HepG2 (cell line): ENCODE results near the gene IFT57. TPM values are rescaled to one million over a fixed set of nuclear protein-coding genes. Genes with fewer than 3 reads are reported as not detected.

Experiments used
- ATAC-seq: fragments of 200-7000 bp; cut with Tn5 transposase; 3 replicates; pipeline ENCODE4 v1.9.1; 2020; ENCODE audit warnings: mild to moderate bottlenecking, moderate library complexity
- BruUV-seq: library from RNA; stranded (reverse); fragments of 400-500 nt; replicated peaks from 2 replicates; lab custom pipeline; 2021; lab: Mats Ljungman, UMichigan
- CTCF ChIA-PET: fragments of 300-600 bp; formaldehyde crosslinking; extraction: SDS; loops from one replicate; lab custom pipeline; 2021; ENCODE audit warnings: low total read pairs, inconsistent platforms, low intra/inter-chr PET ratio; lab: Yijun Ruan, JAX
- POLR2A ChIA-PET: fragments of 350-600 bp; sonication (Branson Sonifier 250); formaldehyde crosslinking; loops from one replicate; lab custom pipeline; 2020; ENCODE audit warnings: antibody characterized with exemption, inconsistent platforms; lab: Yijun Ruan, JAX
- DNase-seq: peaks from one replicate; pipeline ENCODE4 v3.0.0-alpha.2; 2015; ENCODE audit warnings: low spot score
- FAIRE-seq: peaks from 3 replicates; lab custom pipeline; 2011; peaks lifted over from hg19 to GRCh38; lab: Jason Lieb, UNC
- H2AFZ ChIP-seq: one replicate; pipeline ENCODE4 v1.6.1; 2011; ENCODE audit warnings: low read length, inconsistent platforms
- H3K27ac ChIP-seq: fragments of 300-600 bp; 3 replicates; pipeline ENCODE4 v1.8.0; 2011; ENCODE audit warnings: mixed run types, mild to moderate bottlenecking, mixed read lengths, low read length, inconsistent platforms; ENCODE audit not compliant: insufficient read depth; ENCODE audit errors: extremely low read length
- H3K27me3 ChIP-seq, 2 experiments: fragments of 200-600 bp in 1 of 2; 2 replicates in 1 of 2; 3 replicates in 1 of 2; pipeline versions ENCODE4 v1.6.0 to v1.8.0; 2011; ENCODE audit warnings: low read length in 2 of 2, mild to moderate bottlenecking in 2 of 2, moderate library complexity in 2 of 2, inconsistent platforms in 1 of 2; ENCODE audit not compliant: insufficient read depth in 2 of 2, control insufficient read depth in 1 of 2
- H3K36me3 ChIP-seq, 2 experiments: fragments of 200-600 bp in 1 of 2; replicated peaks in 1 of 2; 2 replicates in 1 of 2; 3 replicates in 1 of 2; pipeline versions ENCODE4 v1.5.1 to v1.8.0; 2011; ENCODE audit warnings: low read length in 2 of 2, inconsistent platforms in 1 of 2; ENCODE audit not compliant: insufficient read depth in 2 of 2, control insufficient read depth in 1 of 2
- H3K4me1 ChIP-seq: 2 replicates; pipeline ENCODE4 v1.5.1; 2012; ENCODE audit warnings: low read length, inconsistent platforms; ENCODE audit not compliant: insufficient read depth
- H3K4me2 ChIP-seq: 2 replicates; pipeline ENCODE4 v1.6.0; 2011; ENCODE audit warnings: low read depth, low read length, inconsistent platforms
- H3K4me3 ChIP-seq, 3 experiments: fragments of 200-600 bp in 1 of 3; sonication (generic), shearing (Covaris generic) in 1 of 3; replicated peaks in 1 of 3; 2 replicates each; pipeline ENCODE4 v1.5.1; 2011 to 2016; ENCODE audit warnings: low read length in 3 of 3, inconsistent platforms in 2 of 3, low read depth in 2 of 3, mild to moderate bottlenecking in 2 of 3, control low read depth in 1 of 3, mixed read lengths in 1 of 3; ENCODE audit not compliant: insufficient read depth in 1 of 3
- H3K79me2 ChIP-seq: one replicate; pipeline ENCODE4 v1.6.1; 2011; ENCODE audit warnings: low read length, inconsistent platforms; ENCODE audit not compliant: insufficient read depth
- H3K9ac ChIP-seq: 2 replicates; pipeline ENCODE4 v1.6.0; 2011; ENCODE audit warnings: mild to moderate bottlenecking, low read depth, low read length, inconsistent platforms; ENCODE audit not compliant: insufficient read depth
- H3K9me3 ChIP-seq: 2 replicates; pipeline ENCODE4 v1.5.1; 2012; ENCODE audit warnings: mild to moderate bottlenecking, low read length
- H4K20me1 ChIP-seq: 2 replicates; pipeline ENCODE4 v1.6.0; 2011; ENCODE audit warnings: inconsistent platforms, mild to moderate bottlenecking, low read length, moderate library complexity; ENCODE audit not compliant: insufficient read depth
- CBX1 ChIP-seq: IDR thresholded peaks from one replicate; pipeline ENCODE4 v1.6.1; 2016; ENCODE audit warnings: antibody characterized with exemption, low read depth
- ETV6 ChIP-seq: sonication (generic); formaldehyde crosslinking; conservative IDR thresholded peaks from 2 replicates; pipeline ENCODE4 v1.4.0; 2020; ENCODE audit warnings: missing genetic modification reagents
- HMG20B ChIP-seq: conservative IDR thresholded peaks from 2 replicates; pipeline ENCODE4 v1.6.1; 2016; ENCODE audit warnings: missing genetic modification reagents, missing compliant biosample characterization
- NBN ChIP-seq: fragments of 450-650 bp; conservative IDR thresholded peaks from 2 replicates; pipeline ENCODE4 v1.6.1; 2017
- NFKBIZ ChIP-seq: IDR thresholded peaks from 2 replicates; pipeline ENCODE4 v1.6.1; 2018; ENCODE audit warnings: missing genetic modification reagents, missing compliant biosample characterization
- PRPF4 ChIP-seq: fragments of 200-400 bp; formaldehyde crosslinking; IDR thresholded peaks from 2 replicates; pipeline ENCODE4 v1.6.1; 2016; ENCODE audit warnings: low read length, low read depth; ENCODE audit not compliant: poor library complexity, severe bottlenecking
- STAT6 ChIP-seq: sonication (generic); formaldehyde crosslinking; IDR thresholded peaks from 2 replicates; pipeline ENCODE4 v1.4.0; 2020; ENCODE audit warnings: missing genetic modification reagents, mild to moderate bottlenecking, borderline replicate concordance
- YEATS4 ChIP-seq: sonication (generic); formaldehyde crosslinking; IDR thresholded peaks from 2 replicates; pipeline ENCODE4 v1.4.0; 2020; ENCODE audit warnings: missing genetic modification reagents, borderline replicate concordance
- ZBTB14 ChIP-seq: sonication (generic); formaldehyde crosslinking; IDR thresholded peaks from 2 replicates; pipeline ENCODE4 v1.4.0; 2020; ENCODE audit warnings: missing genetic modification reagents
- ZNF18 ChIP-seq: sonication (generic); formaldehyde crosslinking; IDR thresholded peaks from 2 replicates; pipeline ENCODE4 v1.8.0; 2022; ENCODE audit warnings: mild to moderate bottlenecking, missing genetic modification reagents; ENCODE audit not compliant: insufficient replicate concordance
- ZNF251 ChIP-seq: sonication (generic); formaldehyde crosslinking; IDR thresholded peaks from 2 replicates; pipeline ENCODE4 v1.9.0; 2021; ENCODE audit warnings: mild to moderate bottlenecking, missing genetic modification reagents
- ZNF282 ChIP-seq: fragments of 450-650 bp; IDR thresholded peaks from 2 replicates; pipeline ENCODE4 v1.6.1; 2018; ENCODE audit not compliant: partially characterized antibody
- ZNF451 ChIP-seq: sonication (generic); formaldehyde crosslinking; IDR thresholded peaks from 2 replicates; pipeline ENCODE4 v1.5.0; 2020; ENCODE audit warnings: mild to moderate bottlenecking, missing genetic modification reagents
- ZNF550 ChIP-seq: sonication (generic); formaldehyde crosslinking; IDR thresholded peaks from 2 replicates; pipeline ENCODE4 v1.4.0; 2020; ENCODE audit warnings: mild to moderate bottlenecking, missing genetic modification reagents, borderline replicate concordance
- ZNF644 ChIP-seq: IDR thresholded peaks from 2 replicates; pipeline ENCODE4 v1.6.1; 2016; ENCODE audit warnings: low read depth
- ZNF770 ChIP-seq: sonication (generic); formaldehyde crosslinking; IDR thresholded peaks from 2 replicates; pipeline ENCODE4 v1.5.0; 2020; ENCODE audit warnings: mild to moderate bottlenecking, missing genetic modification reagents
- ZUFSP ChIP-seq: sonication (generic); formaldehyde crosslinking; IDR thresholded peaks from 2 replicates; pipeline ENCODE4 v1.9.0; 2021; ENCODE audit warnings: missing genetic modification reagents, mild to moderate bottlenecking, borderline replicate concordance
- WGBS: methylation state at CpG from one replicate; pipeline ENCODE4 v1.1.6; 2017; ENCODE audit warnings: low lambda C conversion rate; 5-methylcytosine and 5-hydroxymethylcytosine counted together
- in situ Hi-C: cut with HindIII; loops from 2 replicates; pipeline ENCODE4 v1.10.0; 2017; ENCODE audit warnings: low pct_unique_long_range_greater_than_20kb; ENCODE audit not compliant: extremely low pct_ligation_motif_present
- intact Hi-C: fragments of 100-400 bp; cut with micrococcal nuclease; formaldehyde crosslinking; loops from one replicate; pipeline ENCODE4 v1.10.0; 2022; ENCODE audit not compliant: unreplicated experiment
- polyA plus RNA-seq, 8 experiments: library from polyadenylated mRNA; depleted of rRNA in 3 of 8; stranded (reverse) in 7 of 8; unstranded in 1 of 8; fragments of >200 nt; fragmentation: Illumina TruSeq in 4 of 8; extraction: Trizol in 4 of 8; gene quantifications; 2 replicates each; pipeline versions ENCODE4 v1.2.1 to v1.2.3, GENCODE V29; 2011 to 2016; ENCODE audit warnings: low read depth in 4 of 8, missing spikeins in 1 of 8, mixed read lengths in 1 of 8; ENCODE audit not compliant: insufficient read depth in 1 of 8
- total RNA-seq, 5 experiments: library from RNA; depleted of rRNA; stranded (reverse); fragments of >200 nt; fragmentation: Illumina TruSeq; extraction: Trizol; gene quantifications; 2 replicates each; pipeline ENCODE4 v1.2.3, GENCODE V29; 2016; ENCODE audit warnings: low read depth in 1 of 5

Gene IFT57
- total and polyA plus RNA-seq, 2 of the 13 experiments (the other 11 are each of a cell fraction or from before 2014, with no cell fraction given) = 5.5 to 14.5 TPM

GRCh38 chr3:108250626-108251025 lies 28.4 kb upstream of the IFT57 start:
- Histone ChIP-seq H2AFZ (no peak overlapping the region), H3K4me1 (no peaks in the 10 kb centered on the region), H3K27me3 (no peaks in the 10 kb centered on the region), H3K9ac (no peak overlapping the region), H3K4me3 (no peak overlapping the region), H3K4me2 (no peak overlapping the region), H3K79me2 (no peaks in the 10 kb centered on the region), H3K36me3 (no peaks in the 10 kb centered on the region), H4K20me1 (no peaks in the 10 kb centered on the region), H3K27ac (no peak overlapping the region), H3K9me3 (no peaks in the 10 kb centered on the region)
- no peak for DNase-seq
- 55% methylated on average over 2 of the region's 2 CpGs for WGBS
- intact Hi-C loops (no loop called here), in situ Hi-C loops (no loop called here)
- POLR2A ChIA-PET = no interaction called here
- no peak for FAIRE-seq
- CTCF ChIA-PET = no interaction called here
- no peak for ATAC-seq
- no TSS peak for BruUV-seq
- no peak for TF ChIP-seq ZBTB14 (CRISPR knock-in tag)
- no peak for TF ChIP-seq ZNF770 (CRISPR knock-in tag)
- no peak for TF ChIP-seq PRPF4
- TF ChIP-seq CBX1 = no peak
- no peak for TF ChIP-seq ETV6 (CRISPR knock-in tag)
- TF ChIP-seq NBN = no peak
- TF ChIP-seq ZNF251 = no peak
- no peak for TF ChIP-seq ZUFSP (CRISPR knock-in tag)
- TF ChIP-seq ZNF18 (CRISPR knock-in tag) = no peak
- no peak for TF ChIP-seq NFKBIZ (CRISPR knock-in tag)
- no peak for TF ChIP-seq ZNF550 (CRISPR knock-in tag)
- no peak for TF ChIP-seq ZNF644
- TF ChIP-seq ZNF282 = no peak
- no peak for TF ChIP-seq STAT6 (CRISPR knock-in tag)
- no peak for TF ChIP-seq ZNF451 (CRISPR knock-in tag)
- TF ChIP-seq HMG20B (CRISPR knock-in tag) = no peak
- no peak for TF ChIP-seq YEATS4 (CRISPR knock-in tag)
